ENCODE results near the gene ACTMAP.
"Not testable (repeated sequence)": the region's sequence is repeated elsewhere in the genome, so short reads cannot be mapped to it uniquely, and the experiment has no call there.

ACTMAP gene

GRCh38 chr19:40744554-40745401, 5.5 kb downstream of the ACTMAP start:
- DNase-seq (ENCODE audit: low read depth in 1 of 2, low spot score in 1 of 2) = no peak

GRCh38 chr19:40743926-40744325, 6.4 kb downstream of the ACTMAP start:
- no peak for DNase-seq (ENCODE audit: low read depth in 1 of 2, low spot score in 1 of 2)

GRCh38 chr19:40742886-40743285, 7.4 kb downstream of the ACTMAP start:
- DNase-seq (ENCODE audit: low read depth in 1 of 2, low spot score in 1 of 2) = no peak

GRCh38 chr19:40742477-40742876, 7.8 kb downstream of the ACTMAP start:
- no peak for DNase-seq (ENCODE audit: low read depth in 1 of 2, low spot score in 1 of 2)

GRCh38 chr19:40741527-40742390, 8.5 kb downstream of the ACTMAP start:
- DNase-seq (ENCODE audit: low read depth in 1 of 2, low spot score in 1 of 2) = no peak

- DNase-seq (ENCODE audit: low read depth in 1 of 2, low spot score in 1 of 2) = no peak
Measured at GRCh38 chr19:40740747-40741146, 9.5 kb downstream of the ACTMAP start.

GRCh38 chr19:40739871-40740703, 10.2 kb downstream of the ACTMAP start:
- no peak for DNase-seq (ENCODE audit: low read depth in 1 of 2, low spot score in 1 of 2)

GRCh38 chr19:40739030-40739839, 11.0 kb downstream of the ACTMAP start:
- DNase-seq (ENCODE audit: low read depth in 1 of 2, low spot score in 1 of 2) = no peak

- DNase-seq (ENCODE audit: low read depth in 1 of 2, low spot score in 1 of 2) = no peak
Measured at GRCh38 chr19:40737102-40737644, 13.1 kb downstream of the ACTMAP start.

GRCh38 chr19:40736661-40737060, 13.6 kb downstream of the ACTMAP start:
- no peak for DNase-seq (ENCODE audit: low read depth in 1 of 2, low spot score in 1 of 2)

- DNase-seq (ENCODE audit: low read depth in 1 of 2, low spot score in 1 of 2) = no peak
Measured at GRCh38 chr19:40735013-40735771, 15.1 kb downstream of the ACTMAP start.

- no peak for DNase-seq (ENCODE audit: low read depth in 1 of 2, low spot score in 1 of 2)
Measured at GRCh38 chr19:40733149-40733548, 17.1 kb downstream of the ACTMAP start.

- DNase-seq (ENCODE audit: low read depth in 1 of 2, low spot score in 1 of 2) = not testable (repeated sequence)
Measured at GRCh38 chr19:40732304-40732703, 18.0 kb downstream of the ACTMAP start.

- DNase-seq (ENCODE audit: low read depth in 1 of 2, low spot score in 1 of 2) = not testable (repeated sequence)
Measured at GRCh38 chr19:40730065-40730464, 20.2 kb downstream of the ACTMAP start.

- DNase-seq (ENCODE audit: low read depth in 1 of 2, low spot score in 1 of 2) = no peak
Measured at GRCh38 chr19:40726279-40726678, 24.0 kb downstream of the ACTMAP start.

- DNase-seq (ENCODE audit: low read depth in 1 of 2, low spot score in 1 of 2) = no peak
Measured at GRCh38 chr19:40724855-40725254, 25.4 kb downstream of the ACTMAP start.

- no peak for DNase-seq (ENCODE audit: low read depth in 1 of 2, low spot score in 1 of 2)
Measured at GRCh38 chr19:40724315-40724714, 26.0 kb downstream of the ACTMAP start.

- no peak for DNase-seq (ENCODE audit: low read depth in 1 of 2, low spot score in 1 of 2)
Measured at GRCh38 chr19:40723661-40724254, 26.5 kb downstream of the ACTMAP start.
